22Rv1 (cell line): ENCODE measurements around the gene SDR42E2.

Experiments used
- CTCF ChIP-seq: fragments of 450-650 bp; IDR thresholded peaks from 2 replicates; pipeline ENCODE4 v1.5.1; 2017; ENCODE audit warnings: mild to moderate bottlenecking
- ZFX ChIP-seq: fragments of 450-650 bp; IDR thresholded peaks from 2 replicates; pipeline ENCODE4 v1.6.1; 2017; ENCODE audit warnings: antibody characterized with exemption, borderline replicate concordance

DNA sequence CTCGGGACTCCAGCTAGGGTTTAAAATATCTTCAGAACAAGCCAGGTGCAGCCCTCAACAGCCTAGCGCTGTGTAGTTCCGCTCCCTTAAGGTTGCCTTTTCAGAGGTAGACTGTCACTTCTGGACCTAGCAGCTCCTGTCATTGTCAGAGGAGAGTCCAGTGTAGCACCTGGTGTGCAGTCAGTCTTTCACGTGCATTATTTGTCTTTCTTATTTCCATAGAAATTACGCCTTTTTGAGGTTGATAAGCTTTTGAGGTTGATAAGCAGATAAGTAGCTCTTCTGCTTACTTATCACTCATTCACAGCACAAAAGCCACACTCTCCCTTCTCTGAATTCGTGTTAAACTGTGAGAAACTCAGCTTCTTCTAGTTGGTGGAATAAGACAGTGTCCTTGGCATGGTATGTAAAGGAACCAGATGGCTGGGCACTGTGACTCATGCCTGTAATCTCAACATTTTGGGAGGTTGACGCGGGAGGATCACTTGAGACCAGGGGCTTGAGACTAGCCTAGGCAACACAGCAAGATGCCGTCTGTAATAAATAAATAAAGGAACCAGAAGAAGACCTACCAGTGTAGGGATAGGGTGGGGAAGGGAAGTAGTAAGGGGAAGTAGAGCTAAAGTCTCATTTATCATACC is 54.0 kb downstream of the SDR42E2 start:
- TF ChIP-seq CTCF: no peak
- TF ChIP-seq ZFX: no peak
